Upper lobe of left lung (tissue), 4 donors: ENCODE data around the gene CCNH.

Experiments used
- EP300 ChIP-seq, 4 donors: sonication (generic); formaldehyde crosslinking; IDR thresholded peaks; one replicate each; pipeline ENCODE4 v1.5.1; 2017; ENCODE audit warnings: antibody characterized with exemption in 4 of 4, control low read depth in 2 of 4
- POLR2A ChIP-seq, 4 donors: fragments of 450-650 bp; IDR thresholded peaks; one replicate each; pipeline ENCODE4 v1.5.1; 2016 to 2017; ENCODE audit warnings: antibody characterized with exemption in 4 of 4, mild to moderate bottlenecking in 2 of 4
- POLR2AphosphoS5 ChIP-seq, 2 donors: sonication (generic); formaldehyde crosslinking; IDR thresholded peaks; one replicate each; pipeline ENCODE4 v1.5.1; 2017; ENCODE audit warnings: antibody characterized with exemption in 2 of 2
- TF ChIP-seq, protein P1 (sequence below), 6 experiments: fragments of 450-650 bp in 4 of 6; fragments of 200-600 bp in 2 of 6; sonication (generic) in 2 of 6; IDR thresholded peaks; one replicate each; pipeline ENCODE4 v1.5.1; 2016 to 2019; ENCODE audit warnings: antibody characterized with exemption in 6 of 6

DNA sequence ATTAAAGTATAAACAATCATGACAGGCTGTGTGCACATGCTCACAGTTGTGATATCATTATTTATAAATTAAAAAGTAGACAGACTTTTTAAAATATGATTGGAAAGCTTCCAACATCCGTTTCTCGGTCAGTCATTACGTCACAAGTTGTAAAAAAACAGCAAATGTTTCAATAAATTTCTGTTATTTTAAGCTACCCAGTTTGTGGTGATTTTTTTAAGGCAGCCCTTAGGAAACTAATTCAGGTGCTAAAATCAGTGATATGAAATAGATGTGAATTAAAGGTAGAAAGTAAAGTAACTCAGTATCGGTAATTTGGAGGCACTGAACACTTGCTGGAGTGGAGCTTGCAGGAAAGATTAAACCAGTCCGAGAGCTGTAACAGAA lies 1.2 kb downstream of the CCNH start:
- TF ChIP-seq, protein P1, sequence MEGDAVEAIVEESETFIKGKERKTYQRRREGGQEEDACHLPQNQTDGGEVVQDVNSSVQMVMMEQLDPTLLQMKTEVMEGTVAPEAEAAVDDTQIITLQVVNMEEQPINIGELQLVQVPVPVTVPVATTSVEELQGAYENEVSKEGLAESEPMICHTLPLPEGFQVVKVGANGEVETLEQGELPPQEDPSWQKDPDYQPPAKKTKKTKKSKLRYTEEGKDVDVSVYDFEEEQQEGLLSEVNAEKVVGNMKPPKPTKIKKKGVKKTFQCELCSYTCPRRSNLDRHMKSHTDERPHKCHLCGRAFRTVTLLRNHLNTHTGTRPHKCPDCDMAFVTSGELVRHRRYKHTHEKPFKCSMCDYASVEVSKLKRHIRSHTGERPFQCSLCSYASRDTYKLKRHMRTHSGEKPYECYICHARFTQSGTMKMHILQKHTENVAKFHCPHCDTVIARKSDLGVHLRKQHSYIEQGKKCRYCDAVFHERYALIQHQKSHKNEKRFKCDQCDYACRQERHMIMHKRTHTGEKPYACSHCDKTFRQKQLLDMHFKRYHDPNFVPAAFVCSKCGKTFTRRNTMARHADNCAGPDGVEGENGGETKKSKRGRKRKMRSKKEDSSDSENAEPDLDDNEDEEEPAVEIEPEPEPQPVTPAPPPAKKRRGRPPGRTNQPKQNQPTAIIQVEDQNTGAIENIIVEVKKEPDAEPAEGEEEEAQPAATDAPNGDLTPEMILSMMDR (IDR thresholded peaks at IDR 0.05), result no peak
- TF ChIP-seq POLR2A (IDR thresholded peaks at IDR 0.05), result no peak
- no peak for TF ChIP-seq EP300 (IDR thresholded peaks at IDR 0.05)
- no peak for TF ChIP-seq POLR2AphosphoS5 (IDR thresholded peaks at IDR 0.05)
